T-cell (primary cell): ENCODE measurements around the gene SNPH. TPM values are rescaled to one million over a fixed set of nuclear protein-coding genes. Genes with fewer than 3 reads are reported as not detected.

Experiments used
- ATAC-seq, 4 experiments: fragments of 200-7000 bp in 3 of 4; fragments of 150-1000 bp in 1 of 4; cut with Tn5 transposase; replicated peaks in 1 of 4; 1 replicate in 3 of 4; 2 replicates in 1 of 4; pipeline ENCODE4 v1.10.0; 2021; ENCODE audit warnings: moderate library complexity in 3 of 4, mild to moderate bottlenecking in 2 of 4, moderate number of reproducible peaks in 1 of 4
- CTCF ChIA-PET, 2 donors: fragments of 300-600 bp; sonication (Branson Sonifier 250); formaldehyde crosslinking; loops; one replicate each; lab custom pipeline; 2022; ENCODE audit warnings: antibody characterized with exemption in 2 of 2; lab: Charles Lee
- POLR2A ChIA-PET, 2 donors: fragments of 300-600 bp; sonication (Branson Sonifier 250); formaldehyde crosslinking; loops; one replicate each; lab custom pipeline; 2022; ENCODE audit warnings: antibody characterized with exemption in 2 of 2; lab: Charles Lee
- DNase-seq, 35 experiments: peaks; one replicate each; pipeline versions ENCODE4 v3.0.0 to v3.0.0-alpha.2; 2013 to 2023
- H3K27ac ChIP-seq: one replicate; pipeline ENCODE4 v1.5.1; 2013; ENCODE audit warnings: low read length
- H3K27me3 ChIP-seq, 2 experiments: replicated peaks in 1 of 2; 1 replicate in 1 of 2; 2 replicates in 1 of 2; pipeline versions ENCODE4 v1.6.1 to v1.7.0; 2013; ENCODE audit warnings: low read length in 1 of 2, mixed read lengths in 1 of 2; ENCODE audit not compliant: control insufficient read depth in 2 of 2, insufficient read depth in 2 of 2; ENCODE audit errors: extremely low read depth in 1 of 2
- H3K36me3 ChIP-seq, 2 donors: 1 replicate in 1 of 2; 2 replicates in 1 of 2; pipeline versions ENCODE4 v1.6.1 to v1.7.0; 2013; ENCODE audit warnings: low read length in 1 of 2; ENCODE audit not compliant: control insufficient read depth in 2 of 2, insufficient read depth in 1 of 2; ENCODE audit errors: extremely low read depth in 1 of 2
- H3K4me1 ChIP-seq, 2 experiments: 1 replicate in 1 of 2; 2 replicates in 1 of 2; pipeline versions ENCODE4 v1.6.1 to v1.7.0; 2013; ENCODE audit warnings: low read length in 2 of 2, mixed read lengths in 1 of 2; ENCODE audit not compliant: insufficient read depth in 2 of 2, control insufficient read depth in 1 of 2; ENCODE audit errors: extremely low read depth in 1 of 2
- H3K4me3 ChIP-seq, 2 donors: 1 replicate in 1 of 2; 2 replicates in 1 of 2; pipeline versions ENCODE4 v1.5.1 to v1.7.0; 2013; ENCODE audit warnings: mild to moderate bottlenecking in 2 of 2, low read length in 1 of 2, moderate library complexity in 1 of 2; ENCODE audit not compliant: control insufficient read depth in 1 of 2; ENCODE audit errors: extremely low read depth in 1 of 2
- H3K9me3 ChIP-seq: 2 replicates; pipeline ENCODE4 v1.7.0; 2013
- H3K27ac Mint-ChIP-seq, 2 donors: one replicate each; pipeline ENCODE4 v1.8.0; 2020 to 2021; ENCODE audit warnings: mild to moderate bottlenecking in 2 of 2, mixed read lengths in 2 of 2
- H3K27me3 Mint-ChIP-seq, 2 donors: one replicate each; pipeline ENCODE4 v1.8.0; 2021 to 2022; ENCODE audit warnings: mixed read lengths in 2 of 2
- H3K36me3 Mint-ChIP-seq: one replicate; pipeline ENCODE4 v1.8.0; 2021; ENCODE audit warnings: mixed read lengths
- H3K4me1 Mint-ChIP-seq, 3 donors: one replicate each; pipeline ENCODE4 v1.8.0; 2020 to 2022; ENCODE audit warnings: mixed read lengths in 3 of 3, mild to moderate bottlenecking in 1 of 3
- H3K4me3 Mint-ChIP-seq, 3 donors: one replicate each; pipeline ENCODE4 v1.8.0; 2020 to 2022; ENCODE audit warnings: mild to moderate bottlenecking in 3 of 3, mixed read lengths in 3 of 3, moderate library complexity in 3 of 3
- H3K9me3 Mint-ChIP-seq, 3 donors: one replicate each; pipeline ENCODE4 v1.8.0; 2020 to 2022; ENCODE audit warnings: mixed read lengths in 3 of 3
- WGBS: methylation state at CpG from one replicate; pipeline ENCODE4 v1.1.5; 2013; ENCODE audit warnings: missing lambda C conversion rate; ENCODE audit not compliant: insufficient coverage; 5-methylcytosine and 5-hydroxymethylcytosine counted together
- total RNA-seq, 35 experiments: library from RNA in 6 of 35; stranded (reverse) in 6 of 35; fragments of 120-200 nt in 1 of 35; gene quantifications; one replicate each; pipeline versions ENCODE4 v1.2.1 to v1.2.4 and lab custom pipeline; 2013 to 2026

SNPH gene
- total RNA-seq, 5 donors from 2014 or later (not counting 1 experiment from before 2014, with no cell fraction given) = 12.9 to 29.8 (median 23.4) TPM

- peak overlapping the region in 1 of 2 donors; percentile 40 for H3K27ac Mint-ChIP-seq
- WGBS = no CpG with 5 or more reads among the region's 2 CpGs
- H3K27me3 ChIP-seq = no peaks in the 10 kb centered on the region
- H3K27me3 Mint-ChIP-seq = no peaks in the 10 kb centered on the region
- H3K9me3 Mint-ChIP-seq = no peaks in the 10 kb centered on the region
- peaks cover 5% of the 10 kb centered on the region in 2 donors for H3K36me3 ChIP-seq
- no peaks in the 10 kb centered on the region for H3K9me3 ChIP-seq
- ATAC-seq (no peak), DNase-seq (peak in 1 of 35 experiments; percentile 0)
- no peak overlapping the region for H3K27ac ChIP-seq
- no peak overlapping the region for H3K4me3 ChIP-seq
- H3K4me1 Mint-ChIP-seq = peaks cover 52 to 56% (median 54%) of the 10 kb centered on the region in 3 donors
- H3K4me1 ChIP-seq = peaks cover 0 to 18% of the 10 kb centered on the region in 2 experiments
- H3K36me3 Mint-ChIP-seq = peaks cover 5% of the 10 kb centered on the region
- CTCF ChIA-PET = no interaction called here
- POLR2A ChIA-PET = no interaction called here
- H3K4me3 Mint-ChIP-seq = peak overlapping the region in 1 of 3 donors; percentile 3
These were observed 9.8 kb downstream of the SNPH start for GRCh38 chr20:1275919-1276318.

- no peak overlapping the region for H3K4me3 ChIP-seq
- Mint-ChIP-seq H3K36me3 (peaks cover 11% of the 10 kb centered on the region), H3K27ac (no peak overlapping the region), H3K4me1 (peaks cover 47 to 51% (median 48%) of the 10 kb centered on the region in 3 donors), H3K27me3 (no peaks in the 10 kb centered on the region), H3K9me3 (no peaks in the 10 kb centered on the region), H3K4me3 (no peak overlapping the region)
- ChIA-PET CTCF (no interaction called here), POLR2A (no interaction called here)
- H3K27ac ChIP-seq = no peak overlapping the region
- DNase-seq (no peak), ATAC-seq (no peak)
- no peaks in the 10 kb centered on the region for H3K9me3 ChIP-seq
- H3K27me3 ChIP-seq = no peaks in the 10 kb centered on the region
- peaks cover 2 to 24% of the 10 kb centered on the region in 2 experiments for H3K4me1 ChIP-seq
- peaks cover 5% of the 10 kb centered on the region in 2 donors for H3K36me3 ChIP-seq
- 96% methylated on average over 7 of the region's 8 CpGs for WGBS
These were observed 11.6 kb downstream of the SNPH start for GRCh38 chr20:1277529-1278322.

- peaks cover 5% of the 10 kb centered on the region in 2 donors for H3K36me3 ChIP-seq
- peak overlapping the region in 1 of 2 donors; percentile 23 for H3K27ac Mint-ChIP-seq
- no peak overlapping the region for H3K27ac ChIP-seq
- ChIA-PET CTCF (no interaction called here), POLR2A (interaction anchor here in 1 of 2 donors (0.6 kb wide), 1 partner anchor 44 kb away, joined by 3 read pairs; no protein-coding TSS in a partner anchor)
- H3K4me3 ChIP-seq = no peak overlapping the region
- peaks cover 11% of the 10 kb centered on the region for H3K36me3 Mint-ChIP-seq
- H3K27me3 Mint-ChIP-seq = no peaks in the 10 kb centered on the region
- no peak overlapping the region for H3K4me3 Mint-ChIP-seq
- peaks cover 50 to 51% (median 50%) of the 10 kb centered on the region in 3 donors for H3K4me1 Mint-ChIP-seq
- H3K27me3 ChIP-seq = no peaks in the 10 kb centered on the region
- H3K4me1 ChIP-seq = peaks cover 2 to 31% of the 10 kb centered on the region in 2 experiments
- WGBS = no CpG with 5 or more reads among the region's 4 CpGs
- H3K9me3 ChIP-seq = no peaks in the 10 kb centered on the region
- ATAC-seq = no peak
- no peak for DNase-seq
- no peaks in the 10 kb centered on the region for H3K9me3 Mint-ChIP-seq
These were observed 12.9 kb downstream of the SNPH start for GRCh38 chr20:1278993-1279392.

GRCh38 chr20:1280195-1281102 is 14.4 kb downstream of the SNPH start:
- POLR2A ChIA-PET = no interaction called here
- H3K4me3 Mint-ChIP-seq = peak overlapping the region in 1 of 3 donors; percentile 54

GRCh38 chr20:1281279-1282057 is 15.4 kb downstream of the SNPH start:
- H3K27me3 ChIP-seq = no peaks in the 10 kb centered on the region
- peak overlapping the region in 2 of 3 donors; percentile 21 to 54 for H3K4me3 Mint-ChIP-seq
- WGBS = 64% methylated on average over 5 of the region's 7 CpGs
- no peaks in the 10 kb centered on the region for H3K9me3 Mint-ChIP-seq
- ChIA-PET CTCF (interaction anchor here (0.5 to 0.6 kb wide), 2 partner anchors 33 to 1253 kb away, joined by 3 to 6 read pairs; no protein-coding TSS in a partner anchor), POLR2A (no interaction called here)
- no peaks in the 10 kb centered on the region for H3K27me3 Mint-ChIP-seq
- H3K4me1 ChIP-seq = peaks cover 13 to 49% of the 10 kb centered on the region in 2 experiments
- ATAC-seq (peak; percentile 14 to 49 (median 44)), DNase-seq (peak in 1 of 35 experiments; percentile 4)
- H3K9me3 ChIP-seq = no peaks in the 10 kb centered on the region
- H3K27ac ChIP-seq = no peak overlapping the region
- no peak overlapping the region for H3K4me3 ChIP-seq
- peaks cover 60 to 62% (median 61%) of the 10 kb centered on the region in 3 donors for H3K4me1 Mint-ChIP-seq
- no peaks in the 10 kb centered on the region for H3K36me3 ChIP-seq
- H3K36me3 Mint-ChIP-seq = peaks cover 11% of the 10 kb centered on the region
- H3K27ac Mint-ChIP-seq = peak overlapping the region; percentile 77 to 84

More at GRCh38 chr20:1280195-1281102, 14.4 kb downstream of the SNPH start:
- Mint-ChIP-seq H3K4me1 (peaks cover 56 to 57% (median 57%) of the 10 kb centered on the region in 3 donors), H3K36me3 (peaks cover 11% of the 10 kb centered on the region), H3K27me3 (no peaks in the 10 kb centered on the region), H3K9me3 (no peaks in the 10 kb centered on the region), H3K27ac (peak overlapping the region; percentile 63 to 77)
- no peak overlapping the region for H3K27ac ChIP-seq
- no peaks in the 10 kb centered on the region for H3K9me3 ChIP-seq
- CTCF ChIA-PET = interaction anchor here (0.6 to 0.7 kb wide), 2 partner anchors 22 to 1254 kb away, joined by 6 to 7 read pairs; no protein-coding TSS in a partner anchor
- H3K4me3 ChIP-seq = no peak overlapping the region
- ATAC-seq (no peak), DNase-seq (peak in 1 of 35 experiments; percentile 4)
- H3K36me3 ChIP-seq = no peaks in the 10 kb centered on the region
- no peaks in the 10 kb centered on the region for H3K27me3 ChIP-seq
- peaks cover 7 to 39% of the 10 kb centered on the region in 2 experiments for H3K4me1 ChIP-seq
- WGBS = 78% methylated on average over 3 of the region's 6 CpGs
